ENCODE results near the gene PTPRN2. TPM values are rescaled to one million over a fixed set of nuclear protein-coding genes. Genes with fewer than 3 reads are reported as not detected.

Gene PTPRN2
- polyA plus RNA-seq, 1 of the 3 experiments (the other 2 are of a cell fraction), result 4.0 TPM

- Histone ChIP-seq H3K27ac (ENCODE audit: low read depth in 2 of 2, low read length in 1 of 2) (no peak overlapping the region), H2AFZ (ENCODE audit: low read depth) (no peak overlapping the region), H3K4me1 (ENCODE audit: control insufficient read depth in 1 of 2, insufficient read depth in 2 of 2, low read depth in 1 of 2, low read length in 1 of 2) (no peaks in the 10 kb centered on the region), H3K27me3 (ENCODE audit: insufficient read depth) (no peaks in the 10 kb centered on the region), H3K79me2 (ENCODE audit: insufficient read depth) (no peaks in the 10 kb centered on the region), H4K20me1 (ENCODE audit: insufficient read depth) (no peaks in the 10 kb centered on the region), H3K9ac (no peak overlapping the region), H3K9me2 (no peaks in the 10 kb centered on the region), H3K4me3 (ENCODE audit: low read depth in 2 of 2, low read length in 1 of 2) (no peak overlapping the region), H3K4me2 (no peak overlapping the region), H3K9me3 (no peaks in the 10 kb centered on the region), H3K36me3 (replicated peaks in 1 of 2; ENCODE audit: control insufficient read depth in 1 of 2, insufficient read depth in 2 of 2, low read length in 1 of 2) (no peaks in the 10 kb centered on the region), H3F3A (replicated peaks; ENCODE audit: insufficient read depth) (no peaks in the 10 kb centered on the region)
- 76% methylated on average over 16 of the region's 17 CpGs for WGBS (ENCODE audit: low lambda C conversion rate)
- TF ChIP-seq TEAD4 (IDR thresholded peaks at IDR 0.05; ENCODE audit: borderline replicate concordance, insufficient read depth) (no peak), SMC3 (IDR thresholded peaks at IDR 0.05; ENCODE audit: low read depth, low read length) (no peak), FOXJ3 (CRISPR knock-in tag; IDR thresholded peaks at IDR 0.05) (no peak), CTCF (IDR thresholded peaks at IDR 0.05) (no peak), FOSL2 (IDR thresholded peaks at IDR 0.05; ENCODE audit: borderline replicate concordance, low read depth) (no peak), ZBTB33 (IDR thresholded peaks at IDR 0.05; ENCODE audit: borderline replicate concordance, low read depth) (no peak), ELF1 (IDR thresholded peaks at IDR 0.05) (no peak), USF1 (IDR thresholded peaks at IDR 0.05; ENCODE audit: borderline replicate concordance, low read depth) (no peak), USF2 (IDR thresholded peaks at IDR 0.05; ENCODE audit: borderline replicate concordance, low read depth, low read length) (no peak), NRF1 (IDR thresholded peaks at IDR 0.05; ENCODE audit: low read depth, low read length) (no peak), MXI1 (IDR thresholded peaks at IDR 0.05; ENCODE audit: low read depth, low read length) (no peak), YY1 (IDR thresholded peaks at IDR 0.05; ENCODE audit: low read depth) (no peak)
- TF ChIP-seq, protein P1, sequence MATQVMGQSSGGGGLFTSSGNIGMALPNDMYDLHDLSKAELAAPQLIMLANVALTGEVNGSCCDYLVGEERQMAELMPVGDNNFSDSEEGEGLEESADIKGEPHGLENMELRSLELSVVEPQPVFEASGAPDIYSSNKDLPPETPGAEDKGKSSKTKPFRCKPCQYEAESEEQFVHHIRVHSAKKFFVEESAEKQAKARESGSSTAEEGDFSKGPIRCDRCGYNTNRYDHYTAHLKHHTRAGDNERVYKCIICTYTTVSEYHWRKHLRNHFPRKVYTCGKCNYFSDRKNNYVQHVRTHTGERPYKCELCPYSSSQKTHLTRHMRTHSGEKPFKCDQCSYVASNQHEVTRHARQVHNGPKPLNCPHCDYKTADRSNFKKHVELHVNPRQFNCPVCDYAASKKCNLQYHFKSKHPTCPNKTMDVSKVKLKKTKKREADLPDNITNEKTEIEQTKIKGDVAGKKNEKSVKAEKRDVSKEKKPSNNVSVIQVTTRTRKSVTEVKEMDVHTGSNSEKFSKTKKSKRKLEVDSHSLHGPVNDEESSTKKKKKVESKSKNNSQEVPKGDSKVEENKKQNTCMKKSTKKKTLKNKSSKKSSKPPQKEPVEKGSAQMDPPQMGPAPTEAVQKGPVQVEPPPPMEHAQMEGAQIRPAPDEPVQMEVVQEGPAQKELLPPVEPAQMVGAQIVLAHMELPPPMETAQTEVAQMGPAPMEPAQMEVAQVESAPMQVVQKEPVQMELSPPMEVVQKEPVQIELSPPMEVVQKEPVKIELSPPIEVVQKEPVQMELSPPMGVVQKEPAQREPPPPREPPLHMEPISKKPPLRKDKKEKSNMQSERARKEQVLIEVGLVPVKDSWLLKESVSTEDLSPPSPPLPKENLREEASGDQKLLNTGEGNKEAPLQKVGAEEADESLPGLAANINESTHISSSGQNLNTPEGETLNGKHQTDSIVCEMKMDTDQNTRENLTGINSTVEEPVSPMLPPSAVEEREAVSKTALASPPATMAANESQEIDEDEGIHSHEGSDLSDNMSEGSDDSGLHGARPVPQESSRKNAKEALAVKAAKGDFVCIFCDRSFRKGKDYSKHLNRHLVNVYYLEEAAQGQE (IDR thresholded peaks at IDR 0.05; ENCODE audit: low read depth, low read length), result no peak
- TF ChIP-seq, protein P2, sequence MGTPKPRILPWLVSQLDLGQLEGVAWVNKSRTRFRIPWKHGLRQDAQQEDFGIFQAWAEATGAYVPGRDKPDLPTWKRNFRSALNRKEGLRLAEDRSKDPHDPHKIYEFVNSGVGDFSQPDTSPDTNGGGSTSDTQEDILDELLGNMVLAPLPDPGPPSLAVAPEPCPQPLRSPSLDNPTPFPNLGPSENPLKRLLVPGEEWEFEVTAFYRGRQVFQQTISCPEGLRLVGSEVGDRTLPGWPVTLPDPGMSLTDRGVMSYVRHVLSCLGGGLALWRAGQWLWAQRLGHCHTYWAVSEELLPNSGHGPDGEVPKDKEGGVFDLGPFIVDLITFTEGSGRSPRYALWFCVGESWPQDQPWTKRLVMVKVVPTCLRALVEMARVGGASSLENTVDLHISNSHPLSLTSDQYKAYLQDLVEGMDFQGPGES (IDR thresholded peaks at IDR 0.05; ENCODE audit: low read depth, low read length), result no peak
- no peak for DNase-seq
- CTCF ChIA-PET, result no interaction called here
- POLR2A ChIA-PET, result no interaction called here
These were observed 1042.5 kb downstream of the PTPRN2 start for GRCh38 chr7:157544980-157545680.
